ENCODE data around the gene SETD6.

- no peak for TF ChIP-seq CTCF (IDR thresholded peaks at IDR 0.05 in 4 of 5, conservative IDR thresholded peaks at IDR 0.05 in 1 of 5)
- no peak for TF ChIP-seq POLR2A (IDR thresholded peaks at IDR 0.05)
These were observed 17.1 kb downstream of the SETD6 start for GRCh38 chr16:58532414-58532813.

All from gastrocnemius medialis (tissue), 4 donors.